Measurements from ENCODE around the gene PLEKHA4.

PLEKHA4 gene

DNA sequence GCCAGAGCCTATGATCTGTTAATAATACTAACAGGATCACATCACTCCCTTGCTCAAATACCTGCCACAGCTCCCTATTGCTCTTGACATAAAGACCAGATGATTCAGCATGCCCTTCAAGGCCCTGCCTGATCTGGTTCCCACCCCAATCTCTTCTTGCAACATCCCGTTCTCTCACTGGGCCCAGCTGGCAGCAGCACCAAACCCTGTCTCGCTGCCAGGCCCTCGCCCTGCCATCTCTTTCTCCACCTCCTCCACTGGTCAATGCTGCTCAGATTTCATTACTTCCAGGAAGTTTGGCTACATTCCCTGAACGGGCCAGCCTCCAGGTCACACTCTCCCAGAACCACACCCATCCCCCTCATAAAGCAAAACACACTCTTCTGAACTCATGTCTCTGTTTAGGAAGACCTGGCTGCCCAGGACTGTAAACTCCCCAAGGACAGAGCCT, 49.0 kb downstream of the PLEKHA4 start:
- DNase-seq, result peak; percentile 3 to 21

DNA sequence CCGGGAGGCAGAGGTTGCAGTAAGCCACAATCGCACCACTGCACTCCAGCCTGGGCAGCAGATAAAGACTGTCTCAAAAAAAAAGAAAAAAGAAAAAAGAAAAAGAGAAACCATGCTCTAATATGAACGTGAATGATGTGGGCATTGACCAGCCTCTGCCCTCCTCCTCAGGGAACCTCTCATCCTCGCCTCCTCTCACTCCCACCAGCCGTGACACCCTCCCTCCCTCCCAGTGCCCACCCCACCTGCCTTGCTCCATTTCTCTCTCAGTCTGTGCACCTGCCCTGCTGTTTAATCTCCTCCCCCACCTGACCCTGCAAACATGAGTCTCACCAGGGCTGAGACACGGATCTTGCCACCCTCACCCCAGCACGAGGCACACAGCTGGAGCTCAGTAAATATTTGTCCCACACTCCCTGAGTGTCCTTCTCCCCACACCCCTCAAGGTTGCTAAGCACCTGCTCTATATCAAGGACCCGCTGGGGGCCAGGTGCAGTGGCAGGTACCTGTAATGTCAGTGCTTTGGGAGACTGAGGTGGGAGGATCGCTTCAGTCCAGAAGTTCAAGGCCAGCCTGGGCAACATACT, 50.1 kb downstream of the PLEKHA4 start:
- DNase-seq, result no peak

DNA sequence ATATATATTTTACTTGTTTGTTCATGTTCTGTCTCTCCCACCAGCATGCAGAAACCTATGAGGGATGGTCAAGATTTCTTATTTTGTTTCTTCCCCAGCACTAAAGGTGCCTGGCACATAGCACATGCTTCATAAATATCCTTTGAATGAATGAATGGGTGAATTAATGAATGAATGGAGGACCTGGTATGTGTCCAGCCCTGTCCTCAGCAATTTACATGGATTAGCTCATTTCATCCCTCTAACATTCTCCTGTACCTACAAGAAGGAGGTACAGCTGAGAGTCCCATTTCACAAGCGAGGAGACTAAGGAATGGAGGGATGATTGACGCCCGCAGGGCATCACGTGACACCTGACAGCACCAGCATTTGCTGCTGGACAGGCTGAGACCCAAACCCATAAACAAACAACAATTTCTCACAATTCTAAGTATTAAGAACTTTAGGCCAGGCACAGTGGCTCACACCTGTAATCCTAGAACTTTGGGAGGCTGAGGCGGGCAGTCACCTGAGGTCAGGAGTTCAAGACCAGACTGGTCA, 50.8 kb downstream of the PLEKHA4 start:
- DNase-seq, result no peak

DNA sequence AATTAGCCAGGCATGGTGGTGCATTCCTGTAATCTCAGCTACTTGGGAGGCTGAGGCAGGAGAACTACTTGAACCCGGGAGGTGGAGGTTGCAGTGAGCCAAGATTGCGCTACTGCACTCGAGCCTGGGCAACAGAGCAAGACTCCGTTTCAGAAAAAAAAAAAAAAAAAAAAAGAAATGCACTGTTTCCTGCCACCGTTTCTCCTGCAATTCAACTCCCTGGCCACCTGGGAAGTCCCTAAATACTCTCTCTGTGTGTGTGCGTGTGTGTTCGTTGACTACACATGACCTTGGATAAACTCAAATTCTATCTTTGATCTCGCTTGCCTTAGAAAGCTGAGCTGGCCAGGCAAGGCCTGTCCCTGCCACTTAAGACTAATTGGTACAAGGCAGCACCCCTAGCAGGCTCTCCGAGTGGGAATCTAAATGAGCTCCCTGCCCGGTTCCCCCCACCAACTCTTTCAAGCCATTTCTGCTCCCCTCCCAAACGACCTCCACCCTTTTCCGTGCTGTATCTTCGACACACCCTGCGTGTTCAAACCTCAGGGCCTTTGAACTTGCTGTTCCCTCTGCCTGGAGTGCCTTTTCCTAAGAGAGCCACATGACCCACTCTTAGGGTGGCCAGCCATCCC, 52.4 kb downstream of the PLEKHA4 start:
- DNase-seq, result no peak

DNA sequence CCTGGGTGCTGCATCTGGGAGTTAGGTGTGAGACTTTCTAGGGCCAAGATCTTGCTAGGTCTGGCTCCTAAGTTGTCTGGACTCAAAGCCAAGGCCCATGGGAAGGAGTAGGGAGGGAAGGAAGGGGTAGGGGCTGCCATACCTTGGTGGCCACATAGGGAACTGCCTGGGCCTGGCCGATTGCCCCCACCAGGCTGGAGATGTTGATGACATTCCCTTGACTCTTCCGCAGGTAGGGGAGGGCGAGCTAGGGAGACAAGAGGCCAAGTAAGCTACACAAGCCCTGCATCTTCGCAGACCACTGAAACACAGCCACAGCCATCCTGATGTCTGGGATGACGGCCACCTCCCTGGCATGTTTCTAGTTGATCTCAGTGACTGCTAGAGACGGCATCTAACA, 53.5 kb downstream of the PLEKHA4 start:
- DNase-seq, result no peak

DNA sequence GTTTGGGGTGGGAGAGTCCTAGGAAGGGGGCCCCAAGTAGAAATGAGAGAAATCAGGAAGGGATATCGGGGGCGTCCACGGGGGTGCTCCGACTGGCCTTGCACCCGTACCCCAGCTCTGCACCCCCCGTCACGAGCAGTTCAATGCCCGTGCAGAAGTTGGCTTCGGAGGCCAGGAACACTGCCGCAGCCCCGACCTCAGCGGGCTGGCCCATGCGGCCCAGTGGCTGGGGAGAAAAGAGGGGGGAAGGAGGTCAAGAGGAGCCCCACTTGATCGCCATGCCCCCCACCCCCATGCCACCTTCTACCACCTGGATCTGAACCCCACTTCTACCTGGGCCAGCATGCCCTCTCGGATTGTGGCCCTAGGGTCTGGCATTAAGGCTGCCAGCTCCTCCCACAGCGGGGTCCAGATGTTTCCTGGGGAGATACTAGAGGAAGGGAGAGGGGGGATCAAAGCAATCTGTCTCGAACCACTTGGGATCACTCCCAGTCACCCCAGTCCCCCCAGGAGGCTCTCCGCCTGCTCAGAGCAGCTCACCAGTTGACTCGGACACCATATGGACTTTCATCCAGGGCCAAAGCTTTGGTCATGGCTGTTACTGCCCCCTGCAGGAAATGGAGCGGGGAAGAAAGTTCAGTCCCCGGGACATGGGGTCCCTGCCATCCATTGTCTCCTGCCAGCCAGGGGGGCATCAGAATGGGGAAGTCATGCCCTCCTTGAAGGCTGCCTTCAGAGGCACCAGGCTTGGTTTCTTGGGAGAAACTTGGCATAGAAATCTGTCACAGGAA, 55.1 kb downstream of the PLEKHA4 start:
- no peak for DNase-seq

DNA sequence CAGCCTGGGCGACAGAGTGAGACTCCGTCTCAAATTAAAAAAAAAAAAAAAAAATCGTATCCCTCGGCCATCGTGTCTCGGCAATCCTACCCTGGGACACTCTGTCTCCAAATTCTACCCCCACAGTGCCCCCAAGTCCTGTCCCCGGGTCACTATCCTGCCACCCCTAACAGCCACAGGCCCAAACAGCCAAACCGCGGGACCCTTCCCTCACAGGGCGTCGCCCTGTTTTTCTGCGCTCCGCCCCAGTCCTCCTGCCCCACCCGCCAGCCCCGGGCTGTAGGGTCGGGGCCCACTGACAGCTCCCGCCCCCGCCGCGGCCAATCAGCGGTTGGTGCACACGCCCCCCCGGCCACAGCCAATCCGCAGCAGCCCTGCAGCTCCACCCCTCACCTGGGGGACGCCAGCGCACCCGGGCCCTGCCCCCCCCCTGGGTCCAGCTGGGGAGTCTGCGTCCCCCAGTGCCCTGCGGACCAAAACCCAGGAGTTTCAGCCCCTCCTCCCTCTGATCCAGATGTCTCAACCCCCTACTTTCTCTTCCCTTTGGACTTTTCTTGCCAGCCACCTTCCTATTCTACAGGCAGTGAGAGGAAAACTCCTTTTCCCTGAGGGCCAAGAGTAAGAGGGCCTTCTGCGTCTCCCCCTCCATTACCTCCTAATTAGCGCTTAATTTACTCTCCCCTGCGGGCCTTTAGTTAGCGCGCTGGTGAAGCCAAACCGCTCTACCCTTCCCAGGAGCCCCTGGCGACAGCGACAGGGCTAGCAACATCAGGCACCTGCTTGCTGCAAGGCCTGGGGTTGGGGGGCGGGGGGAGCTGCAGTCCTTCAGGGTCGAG, 56.1 kb downstream of the PLEKHA4 start:
- peak; percentile 55 to 75 for DNase-seq

DNA sequence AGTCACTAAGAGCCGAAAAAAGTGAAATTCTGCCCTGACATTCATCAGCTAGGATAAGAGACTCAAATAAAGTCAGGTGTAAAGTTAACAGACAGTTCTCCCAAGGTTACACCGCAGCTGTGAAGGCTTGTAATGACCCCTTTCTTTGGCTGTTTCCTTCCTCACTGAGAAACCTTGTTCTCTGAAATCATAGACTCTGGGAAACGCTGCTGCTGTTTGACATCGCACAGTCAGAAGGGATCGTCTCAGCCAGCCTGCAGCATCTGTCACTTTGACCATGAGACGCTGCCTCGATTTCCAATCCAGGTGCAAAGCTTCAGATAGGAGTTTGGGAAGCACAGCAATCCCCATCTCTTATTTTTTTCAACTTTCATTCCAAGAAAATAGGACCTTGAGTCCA, 58.3 kb downstream of the PLEKHA4 start:
- DNase-seq, result no peak

DNA sequence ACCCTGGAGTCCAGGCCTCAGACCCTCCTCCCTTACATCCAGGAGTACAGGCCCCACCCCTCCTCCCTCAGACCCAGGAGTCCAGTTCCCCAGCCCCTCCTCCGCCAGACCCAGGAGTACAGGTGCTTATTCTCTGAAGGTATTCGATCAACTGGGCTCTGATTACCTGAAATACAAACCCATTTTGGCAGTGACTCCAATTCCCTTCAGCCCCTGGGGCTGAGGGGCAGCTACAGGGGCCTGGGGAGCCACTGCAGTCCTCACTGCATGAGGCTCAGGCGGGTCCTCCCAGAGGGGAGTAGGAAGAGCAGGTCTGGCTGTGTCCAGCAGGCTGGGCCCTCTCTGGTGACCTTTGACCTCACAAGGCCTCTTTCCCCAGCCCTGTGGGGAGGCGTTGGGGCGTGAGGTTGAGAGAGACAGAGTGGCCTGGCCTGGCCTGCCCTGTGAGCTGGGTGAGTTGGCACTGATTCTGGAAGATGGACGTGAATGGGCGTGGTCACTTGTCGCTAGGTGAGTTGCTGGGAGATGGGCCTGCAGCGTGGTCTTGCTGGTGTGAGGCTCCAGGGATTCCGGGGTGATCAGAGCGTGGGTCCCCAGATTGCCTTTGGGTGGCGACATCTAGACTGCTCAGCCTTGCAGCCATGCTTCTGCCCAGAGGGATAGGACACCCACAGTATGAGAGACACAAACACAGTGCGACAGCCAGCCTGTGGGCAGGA, 60.7 kb downstream of the PLEKHA4 start:
- no peak for DNase-seq

DNA sequence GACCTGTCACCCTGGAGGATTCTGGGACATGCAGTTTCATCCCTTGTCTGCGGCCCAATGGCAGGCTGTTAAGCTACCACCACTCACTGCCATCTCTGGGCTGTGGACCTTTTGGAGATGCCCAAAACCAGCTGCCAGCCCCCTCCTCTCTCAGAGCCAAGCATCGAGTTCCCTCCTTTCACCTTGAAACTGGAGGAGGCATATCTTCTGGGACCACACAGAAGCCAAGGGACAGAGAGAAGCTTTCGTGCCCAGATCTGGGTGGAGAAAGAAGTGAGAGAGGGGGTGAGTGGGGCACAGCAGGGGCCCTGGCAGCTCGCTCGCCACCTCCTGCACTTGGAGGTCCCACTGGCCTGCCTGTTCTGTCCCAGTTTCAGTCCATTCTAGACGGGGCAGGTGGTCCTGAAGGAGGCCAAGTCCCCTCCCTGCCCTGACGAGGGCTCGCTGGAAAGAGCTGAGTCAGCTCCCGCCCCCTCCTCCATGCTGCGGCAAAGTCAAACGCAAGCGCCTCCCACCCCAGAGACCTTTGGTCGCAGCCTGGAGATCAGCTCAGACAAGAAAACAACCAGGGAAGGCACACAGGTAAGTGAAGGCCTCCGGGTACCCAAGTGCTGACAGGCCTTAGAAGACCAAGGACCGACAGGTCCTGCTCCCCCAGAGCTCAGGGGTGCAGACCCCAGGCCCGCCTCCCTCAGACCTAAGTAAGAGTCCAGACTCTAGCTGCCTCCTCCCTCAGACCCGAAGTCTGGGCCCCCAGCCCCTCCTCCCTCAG, 61.4 kb downstream of the PLEKHA4 start:
- peak in 1 of 2 donors; percentile 17 for DNase-seq

DNA sequence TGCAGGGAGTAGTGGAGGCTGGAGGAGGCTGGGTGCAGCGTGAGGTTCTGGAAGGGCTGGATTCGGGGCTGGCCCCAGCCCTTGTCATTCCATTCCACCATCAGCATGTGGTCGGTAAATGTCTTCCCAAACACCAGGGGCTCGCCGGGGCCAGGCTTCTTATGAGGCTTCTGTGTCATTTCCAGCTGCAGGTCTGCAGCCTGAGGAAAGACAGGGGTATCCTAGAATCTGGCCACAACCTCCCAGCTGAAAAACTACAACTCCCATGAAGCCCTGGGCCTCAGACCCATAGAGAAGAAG, 61.9 kb downstream of the PLEKHA4 start:
- DNase-seq, result peak; percentile 26 to 76

DNA sequence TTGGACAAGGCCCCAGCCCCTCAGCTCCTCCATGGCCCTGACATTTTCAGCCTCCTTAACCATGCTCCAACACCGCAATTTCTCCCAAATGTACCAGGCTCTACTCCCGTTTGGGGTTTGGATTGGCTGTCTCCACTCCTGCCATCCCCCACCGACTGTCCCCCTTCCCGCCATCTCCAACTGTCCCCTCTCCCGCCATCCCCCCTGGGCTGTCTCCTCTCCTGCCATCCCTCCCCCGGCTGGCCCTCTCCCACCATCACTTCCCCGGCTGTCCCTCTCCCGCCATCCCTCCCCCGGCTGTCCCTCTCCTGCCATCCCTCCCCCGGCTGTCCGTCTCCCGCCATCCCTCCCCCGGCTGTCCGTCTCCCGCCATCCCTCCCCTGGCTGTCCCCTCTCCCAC, 63.0 kb downstream of the PLEKHA4 start:
- DNase-seq, result no peak

DNA sequence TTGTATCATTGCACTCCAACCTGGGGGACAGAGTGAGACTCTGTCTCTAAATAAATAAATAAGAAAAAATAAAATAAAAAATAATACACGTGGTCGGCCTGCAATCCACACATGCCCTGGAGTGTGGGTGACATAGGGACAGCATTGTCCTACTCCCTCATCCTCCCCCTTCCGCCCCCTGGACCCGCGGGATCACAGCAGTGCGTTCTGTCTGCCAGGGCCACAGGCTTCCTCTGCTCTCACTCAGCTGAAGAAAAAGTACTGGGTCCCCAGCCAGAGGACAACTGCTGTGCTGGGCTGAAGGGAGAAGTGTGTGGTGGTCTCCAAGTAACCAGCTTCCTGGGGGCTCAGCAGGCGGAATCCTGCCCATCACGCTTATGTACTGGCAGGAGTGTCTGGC, 63.9 kb downstream of the PLEKHA4 start:
- peak; percentile 15 to 30 for DNase-seq

DNA sequence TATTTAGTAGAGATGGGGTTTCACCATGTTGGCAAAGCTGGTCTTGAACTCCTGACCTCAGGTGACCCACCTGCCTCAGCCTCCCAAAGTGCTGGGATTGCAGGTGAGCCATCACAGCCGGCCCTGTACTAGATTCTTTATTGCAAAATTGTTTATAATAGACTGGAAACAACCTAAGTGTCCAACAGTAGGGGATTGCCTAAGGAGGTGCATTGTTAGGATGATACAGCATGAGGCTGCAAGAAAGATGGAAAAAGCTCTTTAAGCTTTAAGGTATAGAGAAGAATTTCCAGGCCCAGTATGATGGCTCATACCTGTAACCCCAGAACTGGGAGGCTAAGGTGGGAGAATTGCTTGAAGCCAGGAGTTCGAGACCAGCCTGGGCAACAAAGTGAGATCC, 65.8 kb downstream of the PLEKHA4 start:
- no peak for DNase-seq

DNA sequence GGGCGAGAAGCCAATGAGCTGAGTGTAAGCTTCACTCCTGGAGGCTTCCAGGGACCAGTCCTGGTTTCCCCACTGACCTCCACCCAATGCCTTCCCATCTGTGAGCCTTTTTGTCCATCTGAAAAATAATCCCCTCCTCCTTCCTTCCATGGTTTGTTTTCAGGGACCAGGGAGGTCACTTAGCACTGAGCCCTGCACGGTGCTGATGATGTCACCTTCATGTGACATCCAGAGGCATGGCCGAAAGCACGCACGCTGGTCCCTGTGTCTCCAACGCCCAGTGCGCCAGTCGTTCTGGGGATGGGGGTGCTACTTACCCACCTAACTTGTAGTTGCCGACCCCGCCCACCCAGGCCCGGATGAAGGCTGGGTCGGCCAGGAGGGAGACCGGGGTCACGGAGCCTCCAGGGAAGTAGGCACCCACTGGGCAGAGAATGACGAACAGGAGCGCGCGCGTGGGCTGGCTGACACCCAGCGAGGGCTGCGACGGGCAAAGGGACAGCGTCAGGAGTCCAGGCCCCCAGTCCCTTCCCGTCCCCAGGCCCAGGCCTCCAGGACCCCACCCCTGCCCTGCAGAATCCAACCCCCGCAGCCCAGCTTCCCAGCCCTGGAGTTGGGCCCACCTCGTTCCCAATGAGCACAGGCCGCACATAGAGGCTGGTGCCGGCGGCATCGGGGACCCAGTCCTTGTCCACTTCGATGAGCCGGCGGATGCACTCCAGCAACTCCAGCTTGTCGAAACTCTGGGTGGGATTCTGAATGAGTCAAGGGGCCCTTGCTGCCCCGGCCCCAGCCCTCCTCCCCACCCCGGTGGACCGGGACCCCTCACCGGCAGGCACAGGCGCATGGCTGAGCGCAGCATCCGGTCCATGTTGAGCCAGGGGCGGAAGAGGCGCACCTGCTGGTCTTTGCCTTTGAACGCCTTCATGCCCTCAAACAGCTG, 68.8 kb downstream of the PLEKHA4 start:
- DNase-seq, result no peak

DNA sequence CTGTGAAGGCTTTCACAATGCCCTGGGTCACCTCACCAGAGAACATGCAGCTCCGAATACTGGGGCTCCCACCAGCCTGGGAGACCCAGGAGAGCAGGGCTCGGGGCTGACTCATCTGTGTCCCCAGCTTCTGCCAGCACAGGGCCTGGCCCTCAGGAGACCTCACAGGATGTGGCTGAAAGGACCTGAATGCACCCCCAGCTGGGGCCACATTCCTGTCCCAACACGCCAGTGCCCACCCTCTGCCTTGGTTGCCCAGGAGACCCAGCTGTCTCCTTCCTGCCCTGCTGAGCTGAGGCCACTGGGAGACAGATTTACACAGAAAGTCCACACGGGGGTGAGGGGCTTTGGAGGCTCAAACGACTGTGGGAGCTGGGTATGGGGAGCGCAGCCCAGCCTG, 69.5 kb downstream of the PLEKHA4 start:
- no peak for DNase-seq

DNA sequence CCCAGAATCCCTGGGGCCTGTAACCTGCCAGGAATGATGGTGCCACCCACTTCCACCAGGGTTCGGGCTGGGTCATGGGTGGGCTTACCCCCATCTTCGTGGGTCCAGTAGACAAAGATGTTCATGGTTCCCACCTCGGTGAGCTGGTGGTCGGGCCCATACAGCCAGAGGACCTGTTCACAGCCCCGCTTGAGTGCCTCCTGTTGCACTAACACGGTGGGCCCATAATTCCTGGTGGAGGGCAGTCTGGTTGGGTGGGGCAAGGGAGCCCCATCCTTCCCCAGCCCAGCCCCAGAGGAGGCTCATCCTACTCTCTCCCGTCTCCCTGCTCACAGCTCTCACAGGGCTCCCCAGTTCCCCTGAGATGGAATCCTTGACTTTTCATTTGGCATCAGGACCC, 71.3 kb downstream of the PLEKHA4 start:
- no peak for DNase-seq

DNA sequence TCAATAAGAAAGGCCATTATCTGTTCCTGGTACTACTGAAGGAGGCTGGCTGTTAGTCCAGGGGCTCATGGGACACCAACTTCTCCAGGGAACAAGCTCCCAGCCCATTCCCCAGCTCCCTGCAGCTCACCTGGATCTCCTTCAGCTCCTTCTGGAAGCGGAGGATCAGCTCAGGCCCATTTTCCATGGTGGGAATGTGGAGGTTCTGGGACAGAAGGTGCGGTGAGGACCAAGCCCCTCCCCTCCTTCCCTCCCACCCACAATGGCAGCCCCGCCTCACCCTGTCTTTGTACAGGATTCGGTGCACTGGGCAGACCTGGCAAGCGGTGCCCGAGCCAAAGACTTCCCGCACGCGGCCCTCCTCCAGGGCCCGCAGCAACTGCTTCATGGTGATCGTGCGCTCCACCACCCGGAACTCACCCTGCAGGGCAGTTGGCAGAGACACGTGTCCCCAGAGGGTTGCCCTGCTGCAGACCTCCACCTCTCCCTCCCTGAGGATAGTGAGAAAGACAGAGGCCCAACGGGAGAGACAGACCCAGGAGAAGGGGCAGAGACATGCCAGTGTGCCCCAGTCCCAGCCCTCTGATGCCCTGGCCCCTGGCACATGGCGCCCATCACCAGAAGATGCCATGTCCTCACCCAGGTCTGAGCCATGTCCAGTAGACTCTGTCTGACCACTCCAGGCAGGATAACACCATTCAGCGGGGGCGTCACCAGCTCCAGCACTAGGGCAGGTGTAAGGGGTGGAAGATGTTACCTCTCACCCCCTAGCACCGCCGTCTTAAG, 71.9 kb downstream of the PLEKHA4 start:
- no peak for DNase-seq

DNA sequence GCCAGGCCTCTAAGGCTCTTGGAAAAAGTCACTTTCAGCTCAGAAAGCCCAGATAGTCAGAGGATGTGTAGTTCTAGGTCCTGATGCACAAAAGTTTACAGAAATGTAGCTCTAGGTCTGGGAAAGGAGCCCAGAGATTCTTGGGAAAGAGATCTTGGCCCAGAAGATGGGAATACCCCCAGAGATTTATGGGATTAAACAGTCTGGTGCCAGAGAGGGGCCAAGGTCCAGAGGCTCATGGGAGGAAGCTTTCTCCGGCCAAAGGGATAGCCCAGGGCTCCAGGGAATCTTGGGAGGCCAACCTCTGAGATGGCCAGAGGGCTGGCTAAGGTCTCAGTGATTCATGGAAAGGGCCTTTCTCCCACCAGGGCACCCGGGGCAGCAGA, 72.7 kb downstream of the PLEKHA4 start:
- DNase-seq, result no peak

Measured in hippocampal formation (tissue), 2 donors.